A673 (cell line): Measurements from ENCODE around the gene B4GALNT3. TPM values are rescaled to one million over a fixed set of nuclear protein-coding genes. Genes with fewer than 3 reads are reported as not detected.

Source experiments
- BruUV-seq: library from RNA; stranded (reverse); fragments of 400-500 nt; replicated peaks from 2 replicates; lab custom pipeline; 2021; lab: Mats Ljungman, UMichigan
- CTCF ChIA-PET: fragments of 300-600 bp; sonication (Branson Sonifier 250); formaldehyde crosslinking; loops from one replicate; lab custom pipeline; 2022; ENCODE audit warnings: antibody characterized with exemption; lab: Charles Lee
- POLR2A ChIA-PET: fragments of 300-600 bp; sonication (Branson Sonifier 250); formaldehyde crosslinking; loops from one replicate; lab custom pipeline; 2022; ENCODE audit warnings: antibody characterized with exemption; ENCODE audit not compliant: low non-redundant PET; lab: Charles Lee
- DNase-seq: peaks from one replicate; pipeline ENCODE4 v3.0.0-alpha.2; 2015; ENCODE audit warnings: low spot score
- H3K27ac ChIP-seq: fragments of 200-600 bp; sonication (generic); 2 replicates; pipeline ENCODE4 v1.5.1; 2016; ENCODE audit warnings: mixed run types, low read depth, mild to moderate bottlenecking, mixed read lengths, antibody characterized with exemption, low read length; ENCODE audit not compliant: poor library complexity, severe bottlenecking
- H3K27me3 ChIP-seq: fragments of 200-600 bp; sonication (generic); replicated peaks from 2 replicates; pipeline ENCODE4 v1.6.1; 2017; ENCODE audit warnings: mixed run types, low read depth, mild to moderate bottlenecking, mixed read lengths, antibody characterized with exemption, low read length; ENCODE audit not compliant: insufficient read depth, poor library complexity
- H3K36me3 ChIP-seq: fragments of 200-600 bp; sonication (generic); 2 replicates; pipeline ENCODE4 v1.6.1; 2016; ENCODE audit warnings: mixed run types, mild to moderate bottlenecking, mixed read lengths, antibody characterized with exemption, low read length; ENCODE audit not compliant: insufficient read depth, poor library complexity, severe bottlenecking
- H3K4me1 ChIP-seq: fragments of 200-600 bp; sonication (generic); 2 replicates; pipeline ENCODE4 v1.6.1; 2017; ENCODE audit warnings: mixed run types, mild to moderate bottlenecking, mixed read lengths, antibody characterized with exemption, low read length; ENCODE audit not compliant: insufficient read depth, poor library complexity, severe bottlenecking
- H3K4me3 ChIP-seq: fragments of 200-600 bp; sonication (generic); 2 replicates; pipeline ENCODE4 v1.5.1; 2016; ENCODE audit warnings: low read depth, mixed run types, mild to moderate bottlenecking, mixed read lengths, low read length; ENCODE audit not compliant: poor library complexity, severe bottlenecking
- H3K9me3 ChIP-seq: fragments of 200-600 bp; sonication (generic); 2 replicates; pipeline ENCODE4 v1.6.1; 2016; ENCODE audit warnings: mixed run types, low read depth, mild to moderate bottlenecking, mixed read lengths, antibody characterized with exemption, low read length; ENCODE audit not compliant: poor library complexity, severe bottlenecking
- CTCF ChIP-seq: fragments of 300-800, 200-600 bp; sonication (generic); conservative IDR thresholded peaks from 2 replicates; pipeline ENCODE4 v1.5.1; 2017; ENCODE audit warnings: low read depth, mild to moderate bottlenecking, antibody characterized with exemption, low read length, moderate library complexity, mixed read lengths
- EZH2 ChIP-seq: fragments of 200-600 bp; sonication (generic); IDR thresholded peaks from 2 replicates; pipeline ENCODE4 v1.6.1; 2017; ENCODE audit warnings: borderline replicate concordance, low read depth, mild to moderate bottlenecking, mixed read lengths, antibody characterized with exemption, low read length; ENCODE audit not compliant: poor library complexity, severe bottlenecking
- intact Hi-C: fragments of 100-400 bp; cut with micrococcal nuclease; formaldehyde crosslinking; loops from one replicate; pipeline ENCODE4 v1.10.0; 2022; ENCODE audit not compliant: unreplicated experiment
- total RNA-seq: library from RNA; stranded (reverse); gene quantifications from 2 replicates; pipeline ENCODE4 v1.2.3, GENCODE V29; 2021

Gene B4GALNT3
- total RNA-seq, 1 experiment from 2014 or later, result 19.4 TPM

GRCh38 chr12:526089-526488 is 66.3 kb downstream of the B4GALNT3 start:
- no peak for TF ChIP-seq CTCF
- no peak for TF ChIP-seq EZH2
- no peak for DNase-seq
- POLR2A ChIA-PET, result no interaction called here
- Histone ChIP-seq H3K27ac (no peak overlapping the region), H3K9me3 (no peaks in the 10 kb centered on the region), H3K4me1 (peaks cover 12% of the 10 kb centered on the region), H3K27me3 (no peaks in the 10 kb centered on the region), H3K4me3 (no peak overlapping the region), H3K36me3 (no peaks in the 10 kb centered on the region)
- CTCF ChIA-PET, result no interaction called here
- intact Hi-C loops, result no loop called here
- BruUV-seq, result no TSS peak

- CTCF ChIA-PET, result no interaction called here
Observed at GRCh38 chr12:527241-527640, 67.5 kb downstream of the B4GALNT3 start.

GRCh38 chr12:527729-528128 is 68.0 kb downstream of the B4GALNT3 start:
- Histone ChIP-seq H3K27me3 (no peaks in the 10 kb centered on the region), H3K9me3 (no peaks in the 10 kb centered on the region), H3K4me3 (no peak overlapping the region), H3K4me1 (peaks cover 18% of the 10 kb centered on the region), H3K27ac (no peak overlapping the region), H3K36me3 (no peaks in the 10 kb centered on the region)
- no peak for DNase-seq
- TF ChIP-seq CTCF (no peak), EZH2 (no peak)
- intact Hi-C loops, result no loop called here
- CTCF ChIA-PET, result no interaction called here
- POLR2A ChIA-PET, result no interaction called here
- no TSS peak for BruUV-seq

More at GRCh38 chr12:527241-527640, 67.5 kb downstream of the B4GALNT3 start:
- BruUV-seq, result no TSS peak
- Histone ChIP-seq H3K9me3 (no peaks in the 10 kb centered on the region), H3K27ac (no peak overlapping the region), H3K27me3 (no peaks in the 10 kb centered on the region), H3K4me1 (peaks cover 18% of the 10 kb centered on the region), H3K36me3 (no peaks in the 10 kb centered on the region), H3K4me3 (no peak overlapping the region)
- TF ChIP-seq EZH2 (no peak), CTCF (no peak)
- DNase-seq, result no peak
- POLR2A ChIA-PET, result no interaction called here
- intact Hi-C loops, result no loop called here
